Smooth muscle cell (in vitro differentiated cells): ENCODE data around the gene DPP6. TPM values are rescaled to one million over a fixed set of nuclear protein-coding genes. Genes with fewer than 3 reads are reported as not detected.
"Not testable (repeated sequence)": the region's sequence is repeated elsewhere in the genome, so short reads cannot be mapped to it uniquely, and the experiment has no call there.

Experiments used
- DNase-seq: peaks from one replicate; lab custom pipeline; 2025; ENCODE audit not compliant: unreplicated experiment; lab: John Stamatoyannopoulos, UW
- H2AFZ ChIP-seq: fragments of 200-600 bp; sonication (generic); 2 replicates; pipeline ENCODE4 v1.6.0; 2016; ENCODE audit warnings: antibody characterized with exemption, low read depth, mild to moderate bottlenecking
- H3F3A ChIP-seq: fragments of 200-600 bp; sonication (generic); 2 replicates; pipeline ENCODE4 v1.6.0; 2017; ENCODE audit warnings: antibody characterized with exemption, low read depth
- H3K27ac ChIP-seq: fragments of 200-600 bp; sonication (generic); 2 replicates; pipeline ENCODE4 v1.5.1; 2016; ENCODE audit warnings: low read depth, mild to moderate bottlenecking
- H3K27me3 ChIP-seq: fragments of 200-600 bp; sonication (generic); 2 replicates; pipeline ENCODE4 v1.6.1; 2016; ENCODE audit warnings: low read depth, mild to moderate bottlenecking
- H3K36me3 ChIP-seq: fragments of 200-600 bp; sonication (generic); 2 replicates; pipeline ENCODE4 v1.5.1; 2016; ENCODE audit warnings: low read depth
- H3K4me1 ChIP-seq: fragments of 200-600 bp; sonication (generic); 2 replicates; pipeline ENCODE4 v1.5.1; 2016; ENCODE audit warnings: low read depth
- H3K4me2 ChIP-seq: fragments of 200-600 bp; sonication (generic); 2 replicates; pipeline ENCODE4 v1.6.0; 2016; ENCODE audit warnings: mild to moderate bottlenecking
- H3K4me3 ChIP-seq: fragments of 200-600 bp; sonication (generic); 2 replicates; pipeline ENCODE4 v1.5.1; 2016; ENCODE audit warnings: mild to moderate bottlenecking
- H3K79me2 ChIP-seq: fragments of 200-600 bp; sonication (generic); 2 replicates; pipeline ENCODE4 v1.6.0; 2016; ENCODE audit warnings: low read depth, mild to moderate bottlenecking
- H3K9ac ChIP-seq: fragments of 200-600 bp; sonication (generic); 2 replicates; pipeline ENCODE4 v1.6.0; 2016; ENCODE audit warnings: low read depth
- H3K9me3 ChIP-seq: fragments of 200-600 bp; sonication (generic); replicated peaks from 2 replicates; pipeline ENCODE4 v1.5.1; 2016; ENCODE audit warnings: low read depth
- H4K20me1 ChIP-seq: fragments of 200-600 bp; sonication (generic); 2 replicates; pipeline ENCODE4 v1.6.0; 2016; ENCODE audit warnings: low read depth
- WGBS: methylation state at CpG from one replicate; pipeline ENCODE4 v1.1.7; 2016; ENCODE audit warnings: low lambda C conversion rate; 5-methylcytosine and 5-hydroxymethylcytosine counted together
- polyA plus RNA-seq: library from polyadenylated mRNA; unstranded; fragments of >200 nt; fragmentation: Nextera tagmentation; extraction: Ambion mirVana; gene quantifications from 2 replicates; pipeline ENCODE4 v1.2.1, GENCODE V29; 2016
- total RNA-seq: library from RNA; depleted of rRNA; stranded (reverse); fragments of >200 nt; gene quantifications from 2 replicates; pipeline ENCODE4 v1.2.3, GENCODE V29; 2014
- TF ChIP-seq, protein P1 (sequence below): fragments of 200-600 bp; sonication (generic); IDR thresholded peaks from 2 replicates; pipeline ENCODE4 v1.5.1; 2017; ENCODE audit warnings: borderline replicate concordance, mild to moderate bottlenecking, antibody characterized with exemption; ENCODE audit not compliant: insufficient read depth, poor library complexity, severe bottlenecking

DPP6 gene
- total and polyA plus RNA-seq, 2 experiments from 2014 or later = 0.72 TPM; not detected in 1

- Histone ChIP-seq H3K79me2 (no peaks in the 10 kb centered on the region), H3K27me3 (peaks cover 2% of the 10 kb centered on the region), H3K36me3 (no peaks in the 10 kb centered on the region), H3K4me3 (peak overlapping the region; percentile 58), H2AFZ (peak overlapping the region; percentile 86), H3K9ac (no peak overlapping the region), H3K27ac (peak overlapping the region; percentile 41), H3K9me3 (no peaks in the 10 kb centered on the region), H3K4me2 (peak overlapping the region; percentile 87), H4K20me1 (no peaks in the 10 kb centered on the region), H3F3A (no peaks in the 10 kb centered on the region), H3K4me1 (no peaks in the 10 kb centered on the region)
- WGBS = 47% methylated on average over 17 of the region's 17 CpGs
- no peak for DNase-seq
- TF ChIP-seq, protein P1, sequence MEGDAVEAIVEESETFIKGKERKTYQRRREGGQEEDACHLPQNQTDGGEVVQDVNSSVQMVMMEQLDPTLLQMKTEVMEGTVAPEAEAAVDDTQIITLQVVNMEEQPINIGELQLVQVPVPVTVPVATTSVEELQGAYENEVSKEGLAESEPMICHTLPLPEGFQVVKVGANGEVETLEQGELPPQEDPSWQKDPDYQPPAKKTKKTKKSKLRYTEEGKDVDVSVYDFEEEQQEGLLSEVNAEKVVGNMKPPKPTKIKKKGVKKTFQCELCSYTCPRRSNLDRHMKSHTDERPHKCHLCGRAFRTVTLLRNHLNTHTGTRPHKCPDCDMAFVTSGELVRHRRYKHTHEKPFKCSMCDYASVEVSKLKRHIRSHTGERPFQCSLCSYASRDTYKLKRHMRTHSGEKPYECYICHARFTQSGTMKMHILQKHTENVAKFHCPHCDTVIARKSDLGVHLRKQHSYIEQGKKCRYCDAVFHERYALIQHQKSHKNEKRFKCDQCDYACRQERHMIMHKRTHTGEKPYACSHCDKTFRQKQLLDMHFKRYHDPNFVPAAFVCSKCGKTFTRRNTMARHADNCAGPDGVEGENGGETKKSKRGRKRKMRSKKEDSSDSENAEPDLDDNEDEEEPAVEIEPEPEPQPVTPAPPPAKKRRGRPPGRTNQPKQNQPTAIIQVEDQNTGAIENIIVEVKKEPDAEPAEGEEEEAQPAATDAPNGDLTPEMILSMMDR = no peak
These were observed 876.2 kb downstream of the DPP6 start for GRCh38 chr7:154928136-154929005.

- Histone ChIP-seq H3F3A (no peaks in the 10 kb centered on the region), H3K4me1 (no peaks in the 10 kb centered on the region), H3K27me3 (no peaks in the 10 kb centered on the region), H3K79me2 (no peaks in the 10 kb centered on the region), H2AFZ (peak overlapping the region; percentile 86), H3K4me3 (peak overlapping the region; percentile 58), H3K9me3 (no peaks in the 10 kb centered on the region), H3K9ac (no peak overlapping the region), H4K20me1 (no peaks in the 10 kb centered on the region), H3K27ac (no peak overlapping the region), H3K4me2 (peak overlapping the region; percentile 87), H3K36me3 (no peaks in the 10 kb centered on the region)
- no peak for DNase-seq
- 83% methylated on average over 9 of the region's 9 CpGs for WGBS
- TF ChIP-seq, protein P1 = no peak
These were observed 877.0 kb downstream of the DPP6 start for GRCh38 chr7:154929006-154929726.

- H3K4me3 ChIP-seq = no peak overlapping the region
- H2AFZ ChIP-seq = no peak overlapping the region
- no peak overlapping the region for H3K27ac ChIP-seq
- 78% methylated on average over 2 of the region's 2 CpGs for WGBS
- H3K4me1 ChIP-seq = no peaks in the 10 kb centered on the region
- DNase-seq = no peak
- H3F3A ChIP-seq = no peaks in the 10 kb centered on the region
- H3K27me3 ChIP-seq = no peaks in the 10 kb centered on the region
- TF ChIP-seq, protein P1 = no peak
- no peaks in the 10 kb centered on the region for H4K20me1 ChIP-seq
- H3K36me3 ChIP-seq = no peaks in the 10 kb centered on the region
- H3K9ac ChIP-seq = no peak overlapping the region
- no peaks in the 10 kb centered on the region for H3K79me2 ChIP-seq
- no peaks in the 10 kb centered on the region for H3K9me3 ChIP-seq
- no peak overlapping the region for H3K4me2 ChIP-seq
These were observed 879.7 kb downstream of the DPP6 start for GRCh38 chr7:154931906-154932305.

DNA sequence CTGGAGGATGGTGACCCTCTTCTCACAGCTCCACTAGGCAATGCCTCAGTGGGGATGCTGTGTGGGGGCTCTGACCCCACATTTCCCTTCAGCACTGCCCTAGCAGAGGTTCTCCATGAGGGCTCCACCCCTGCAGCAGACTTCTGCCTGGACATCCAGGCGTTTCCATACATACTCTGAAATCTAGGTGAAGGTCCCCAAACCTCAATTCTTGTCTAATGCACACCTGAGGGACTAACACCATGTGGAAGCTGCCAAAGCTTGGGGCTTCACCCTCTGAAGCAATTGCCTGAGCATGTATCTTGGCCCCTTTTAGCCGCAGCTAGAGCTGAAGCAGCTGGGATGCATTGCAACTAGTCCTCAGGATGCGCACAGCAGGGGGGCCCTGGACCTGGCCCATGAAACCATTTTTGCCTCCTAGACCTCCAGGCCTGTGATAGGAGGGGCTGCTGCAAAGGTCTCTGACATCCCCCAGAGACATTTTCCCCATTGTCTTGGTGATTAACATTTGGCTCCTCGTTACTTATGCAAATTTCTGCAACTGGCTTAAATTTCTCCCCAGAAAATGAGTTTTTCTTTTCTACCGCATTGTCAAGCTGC is 882.3 kb downstream of the DPP6 start:
- H3K4me2 ChIP-seq, H3K79me2 ChIP-seq, DNase-seq, H3K9ac ChIP-seq, H3K4me1 ChIP-seq, H3K27me3 ChIP-seq, H3K27ac ChIP-seq, H2AFZ ChIP-seq, H4K20me1 ChIP-seq, H3K4me3 ChIP-seq, H3K9me3 ChIP-seq, H3F3A ChIP-seq, H3K36me3 ChIP-seq: not testable (repeated sequence)
- 88% methylated on average over 5 of the region's 5 CpGs for WGBS
